Sigmoid colon (tissue), 7 donors: ENCODE data around the gene DEFB124. TPM values are rescaled to one million over a fixed set of nuclear protein-coding genes. Genes with fewer than 3 reads are reported as not detected.

Source experiments
- DNase-seq: peaks from one replicate; pipeline ENCODE4 v3.0.0-alpha.2; 2019
- H3K27ac ChIP-seq, 4 donors: fragments of 200-600 bp; sonication (generic); one replicate each; pipeline ENCODE4 v1.5.1; 2016 to 2019; ENCODE audit warnings: mild to moderate bottlenecking in 1 of 4
- H3K27me3 ChIP-seq, 3 donors: fragments of 200-600 bp; sonication (generic); one replicate each; pipeline ENCODE4 v1.5.1; 2019; ENCODE audit warnings: mild to moderate bottlenecking in 1 of 3
- H3K36me3 ChIP-seq, 4 donors: fragments of 200-600 bp; sonication (generic); one replicate each; pipeline ENCODE4 v1.5.1; 2016 to 2019
- H3K4me1 ChIP-seq, 4 donors: fragments of 200-600 bp; sonication (generic); one replicate each; pipeline ENCODE4 v1.5.1; 2017 to 2019
- H3K4me3 ChIP-seq, 4 donors: fragments of 200-600 bp; sonication (generic); one replicate each; pipeline ENCODE4 v1.5.1; 2017 to 2019; ENCODE audit warnings: mild to moderate bottlenecking in 2 of 4, moderate library complexity in 1 of 4
- H3K9me3 ChIP-seq, 4 donors: fragments of 200-600 bp in 3 of 4; sonication (generic) in 3 of 4; one replicate each; pipeline versions ENCODE4 v1.5.1 to v1.6.1; 2013 to 2019
- EP300 ChIP-seq, 4 donors: sonication (generic); formaldehyde crosslinking; IDR thresholded peaks; one replicate each; pipeline ENCODE4 v1.6.1; 2017; ENCODE audit warnings: antibody characterized with exemption in 4 of 4
- POLR2A ChIP-seq, 2 donors: fragments of 450-650 bp; IDR thresholded peaks; one replicate each; pipeline ENCODE4 v1.6.1; 2016; ENCODE audit warnings: antibody characterized with exemption in 2 of 2, mild to moderate bottlenecking in 2 of 2, moderate library complexity in 2 of 2
- POLR2AphosphoS5 ChIP-seq, 4 donors: sonication (generic); formaldehyde crosslinking; IDR thresholded peaks; one replicate each; pipeline ENCODE4 v1.6.1; 2017; ENCODE audit warnings: antibody characterized with exemption in 4 of 4
- WGBS, 2 donors: extraction: QIAGEN DNeasy Blood & Tissue Kit; methylation state at CpG; one replicate each; pipeline ENCODE4 v1.1.7; 2013; 5-methylcytosine and 5-hydroxymethylcytosine counted together
- intact Hi-C: fragments of 100-400 bp; cut with DNase I; formaldehyde crosslinking; loops from one replicate; pipeline ENCODE4 v1.15.1; 2023
- polyA plus RNA-seq, 3 donors: library from polyadenylated mRNA; stranded (reverse); fragments of 200-250 nt; gene quantifications; one replicate each; pipeline ENCODE4 v1.2.3, GENCODE V29; 2013
- total RNA-seq, 4 donors: library from RNA; depleted of rRNA; stranded (reverse); fragments of >200 nt; gene quantifications; one replicate each; pipeline ENCODE4 v1.1.0, GENCODE V29; 2016
- TF ChIP-seq, protein P1 (sequence below), 4 experiments: fragments of 450-650 bp in 3 of 4; fragments of 200-600 bp in 1 of 4; IDR thresholded peaks; one replicate each; pipeline ENCODE4 v1.5.1; 2016 to 2019; ENCODE audit warnings: antibody characterized with exemption in 4 of 4, mild to moderate bottlenecking in 3 of 4, moderate library complexity in 2 of 4
- donor health status: healthy with polysubstance abuse.
- donor health status: Bipolar disorder and iron deficiency.
- donor health status: healthy.

DEFB124 gene
- total and polyA plus RNA-seq, 7 donors = not detected

DNA sequence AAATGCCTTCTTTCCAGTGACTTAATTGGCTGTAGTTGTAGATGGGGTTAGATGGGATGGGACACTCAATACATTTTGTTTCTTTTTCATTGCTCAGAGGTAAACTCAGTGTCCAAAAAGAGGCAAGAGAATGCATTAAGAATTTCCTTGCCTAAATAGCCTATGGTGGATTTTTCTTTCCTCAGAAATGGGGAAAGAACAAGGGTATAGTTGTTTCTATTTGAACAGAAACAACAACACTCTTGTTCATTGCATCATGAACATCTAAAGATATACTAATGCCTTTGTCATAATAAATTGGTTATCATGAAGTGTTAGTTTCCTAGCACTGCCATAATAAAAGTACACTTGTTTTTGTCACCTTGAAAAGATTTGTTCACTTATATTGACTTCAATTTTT is 49.1 kb downstream of the DEFB124 start:
- intact Hi-C loops = no loop called here

DNA sequence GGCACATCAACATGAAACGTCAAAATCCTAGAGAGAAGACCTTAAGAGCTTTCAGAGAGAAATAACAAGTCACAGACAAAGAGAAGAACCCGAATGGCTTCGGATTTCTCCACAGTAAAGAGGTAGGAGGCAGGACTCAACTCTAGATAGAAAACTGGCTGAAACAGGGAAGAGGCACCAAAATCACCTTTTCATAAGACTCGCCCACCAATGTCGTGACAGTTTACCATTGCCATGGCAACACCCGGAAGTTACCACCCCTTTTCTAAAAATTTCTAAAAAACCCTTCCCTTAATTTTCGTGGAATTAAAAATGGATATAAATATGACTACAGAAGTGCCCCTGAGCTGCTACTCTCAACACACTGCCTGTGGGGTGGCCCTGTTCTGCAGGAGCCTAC is 56.6 kb downstream of the DEFB124 start:
- Histone ChIP-seq H3K36me3 (no peaks in the 10 kb centered on the region), H3K4me3 (no peak overlapping the region), H3K9me3 (no peaks in the 10 kb centered on the region), H3K27ac (no peak overlapping the region), H3K4me1 (no peaks in the 10 kb centered on the region), H3K27me3 (no peaks in the 10 kb centered on the region)
- no peak for DNase-seq
- intact Hi-C loops = no loop called here
- 87 to 91% methylated on average over 7 of the region's 7 CpGs for WGBS, 2 donors
- no peak for TF ChIP-seq POLR2A (IDR thresholded peaks at IDR 0.05)
- no peak for TF ChIP-seq POLR2AphosphoS5 (IDR thresholded peaks at IDR 0.05)
- TF ChIP-seq, protein P1, sequence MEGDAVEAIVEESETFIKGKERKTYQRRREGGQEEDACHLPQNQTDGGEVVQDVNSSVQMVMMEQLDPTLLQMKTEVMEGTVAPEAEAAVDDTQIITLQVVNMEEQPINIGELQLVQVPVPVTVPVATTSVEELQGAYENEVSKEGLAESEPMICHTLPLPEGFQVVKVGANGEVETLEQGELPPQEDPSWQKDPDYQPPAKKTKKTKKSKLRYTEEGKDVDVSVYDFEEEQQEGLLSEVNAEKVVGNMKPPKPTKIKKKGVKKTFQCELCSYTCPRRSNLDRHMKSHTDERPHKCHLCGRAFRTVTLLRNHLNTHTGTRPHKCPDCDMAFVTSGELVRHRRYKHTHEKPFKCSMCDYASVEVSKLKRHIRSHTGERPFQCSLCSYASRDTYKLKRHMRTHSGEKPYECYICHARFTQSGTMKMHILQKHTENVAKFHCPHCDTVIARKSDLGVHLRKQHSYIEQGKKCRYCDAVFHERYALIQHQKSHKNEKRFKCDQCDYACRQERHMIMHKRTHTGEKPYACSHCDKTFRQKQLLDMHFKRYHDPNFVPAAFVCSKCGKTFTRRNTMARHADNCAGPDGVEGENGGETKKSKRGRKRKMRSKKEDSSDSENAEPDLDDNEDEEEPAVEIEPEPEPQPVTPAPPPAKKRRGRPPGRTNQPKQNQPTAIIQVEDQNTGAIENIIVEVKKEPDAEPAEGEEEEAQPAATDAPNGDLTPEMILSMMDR (IDR thresholded peaks at IDR 0.05) = no peak
- TF ChIP-seq EP300 (IDR thresholded peaks at IDR 0.05) = no peak

More for the DNA sequence above, 49.1 kb downstream of the DEFB124 start:
- H3K27me3 ChIP-seq = no peaks in the 10 kb centered on the region
- H3K27ac ChIP-seq = no peak overlapping the region
- no peaks in the 10 kb centered on the region for H3K4me1 ChIP-seq
- no peaks in the 10 kb centered on the region for H3K9me3 ChIP-seq
- no peak overlapping the region for H3K4me3 ChIP-seq
- H3K36me3 ChIP-seq = no peaks in the 10 kb centered on the region
- DNase-seq = no peak
- TF ChIP-seq POLR2A (IDR thresholded peaks at IDR 0.05) (no peak), POLR2AphosphoS5 (IDR thresholded peaks at IDR 0.05) (no peak), EP300 (IDR thresholded peaks at IDR 0.05) (no peak)
- TF ChIP-seq, protein P1 (IDR thresholded peaks at IDR 0.05) = no peak

- WGBS, 2 donors = 84 to 91% methylated on average over 2 of the region's 2 CpGs
- Histone ChIP-seq H3K4me3 (no peak overlapping the region), H3K4me1 (no peaks in the 10 kb centered on the region), H3K9me3 (no peaks in the 10 kb centered on the region), H3K27me3 (no peaks in the 10 kb centered on the region), H3K36me3 (no peaks in the 10 kb centered on the region), H3K27ac (no peak overlapping the region)
- TF ChIP-seq EP300 (IDR thresholded peaks at IDR 0.05) = no peak
- TF ChIP-seq POLR2A (IDR thresholded peaks at IDR 0.05) = no peak
- TF ChIP-seq, protein P1 (IDR thresholded peaks at IDR 0.05) = no peak
- TF ChIP-seq POLR2AphosphoS5 (IDR thresholded peaks at IDR 0.05) = no peak
- intact Hi-C loops = no loop called here
- no peak for DNase-seq
Measured at GRCh38 chr20:31415653-31416052, 59.3 kb downstream of the DEFB124 start.

Other genes with a start within 250 kb of the DEFB124 start
- gene DEFB115, start 217.5 kb downstream of the DEFB124 start, total RNA-seq = not detected
- gene DEFB115, start 217.5 kb downstream of the DEFB124 start, polyA plus RNA-seq = not detected
- not detected for gene DEFB116, start 166.5 kb downstream of the DEFB124 start, total RNA-seq
- gene DEFB116, start 166.5 kb downstream of the DEFB124 start, polyA plus RNA-seq = not detected
- not detected for gene DEFB118, start 106.5 kb downstream of the DEFB124 start, total RNA-seq
- gene DEFB118, start 106.5 kb downstream of the DEFB124 start, polyA plus RNA-seq = not detected
- gene DEFB119, start 84.5 kb downstream of the DEFB124 start, total RNA-seq = not detected
- gene DEFB119, start 84.5 kb downstream of the DEFB124 start, polyA plus RNA-seq = not detected
- not detected for gene DEFB121, start 68.9 kb downstream of the DEFB124 start, total RNA-seq
- not detected for gene DEFB121, start 68.9 kb downstream of the DEFB124 start, polyA plus RNA-seq
- gene DEFB123, start 34.5 kb downstream of the DEFB124 start, total RNA-seq = not detected
- not detected for gene DEFB123, start 34.5 kb downstream of the DEFB124 start, polyA plus RNA-seq
- 1 to 10 TPM; 3.8 to 9.3 (median 5.5) TPM for gene REM1, start 161 bp upstream of the DEFB124 start, total RNA-seq
- gene REM1, start 161 bp upstream of the DEFB124 start, polyA plus RNA-seq = 1 to 10 TPM in 2 of 3 donors, under 1 TPM in 1; 0.46 to 1.2 (median 1.2) TPM
- 10 to 100 TPM; 34.8 to 64.3 (median 38.4) TPM for gene HM13, start 39.3 kb upstream of the DEFB124 start, total RNA-seq
- gene HM13, start 39.3 kb upstream of the DEFB124 start, polyA plus RNA-seq = 100 to 1,000 TPM in 2 of 3 donors, 10 to 100 TPM in 1; 62.5 to 304 (median 188) TPM
- 100 to 1,000 TPM; 111 to 230 (median 147) TPM for gene ID1, start 130.2 kb upstream of the DEFB124 start, total RNA-seq
- 100 to 1,000 TPM; 329 to 368 (median 342) TPM for gene ID1, start 130.2 kb upstream of the DEFB124 start, polyA plus RNA-seq
- gene COX4I2, start 162.8 kb upstream of the DEFB124 start, total RNA-seq = 1 to 10 TPM in 1 of 4 donors, not detected in 3; 1.1 TPM
- 1 to 10 TPM in 2 of 3 donors, not detected in 1; 1.4 to 3.0 TPM for gene COX4I2, start 162.8 kb upstream of the DEFB124 start, polyA plus RNA-seq
- gene BCL2L1, start 247.7 kb upstream of the DEFB124 start, total RNA-seq = 10 to 100 TPM; 53.2 to 71.3 (median 55.7) TPM
- 10 to 100 TPM; 76.1 to 94.8 (median 78.7) TPM for gene BCL2L1, start 247.7 kb upstream of the DEFB124 start, polyA plus RNA-seq